ENCODE data around the gene DSG2.
A peak's percentile ranks its signal among the peaks of the same experiment; 100 is the strongest.
"Not testable (repeated sequence)": the region's sequence is repeated elsewhere in the genome, so short reads cannot be mapped to it uniquely, and the experiment has no call there.

The DSG2 gene

DNA sequence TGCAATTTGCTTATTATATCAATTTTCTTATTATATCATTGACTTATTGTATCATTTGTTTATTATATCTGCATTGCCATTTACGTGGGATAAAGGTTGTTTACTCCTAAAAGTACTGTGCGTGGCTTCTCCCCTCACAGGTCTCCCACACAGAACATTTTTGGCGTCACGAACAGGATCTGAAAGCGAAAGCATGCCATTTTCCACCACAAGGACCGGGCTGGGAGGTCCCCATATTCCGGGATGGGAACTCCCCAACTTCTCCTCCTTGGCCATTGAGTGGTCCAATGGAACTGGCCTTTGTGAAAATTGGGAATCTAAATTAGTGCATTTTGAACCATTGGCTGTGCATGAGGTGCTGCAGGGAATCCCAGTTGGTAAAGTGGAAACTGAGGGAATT is 4.8 kb upstream of the DSG2 start:
- no peak overlapping the region for H3K23ac ChIP-seq (ENCODE audit: low read depth, low read length, poor library complexity)
- H2BK15ac ChIP-seq (ENCODE audit: low read length), result no peak overlapping the region
- H3K36me3 ChIP-seq (replicated peaks in 1 of 2; ENCODE audit: control insufficient read depth in 2 of 2, insufficient read depth in 2 of 2, low read length in 2 of 2), result no peaks in the 10 kb centered on the region
- H3K4me1 ChIP-seq (ENCODE audit: control insufficient read depth in 2 of 2, insufficient read depth in 1 of 2, low read depth in 1 of 2, low read length in 2 of 2), result no peaks in the 10 kb centered on the region
- no peak overlapping the region for H4K91ac ChIP-seq (ENCODE audit: low read depth, low read length, poor library complexity)
- H3K4me3 ChIP-seq (ENCODE audit: low read length in 2 of 2), result no peak overlapping the region
- H2AFZ ChIP-seq (ENCODE audit: low read length), result no peak overlapping the region
- H2BK12ac ChIP-seq (ENCODE audit: low read length), result no peak overlapping the region
- no peak overlapping the region for H4K8ac ChIP-seq (ENCODE audit: low read depth, low read length)
- no peak overlapping the region for H3K14ac ChIP-seq (ENCODE audit: low read length)
- H3K9me3 ChIP-seq (replicated peaks in 1 of 2; ENCODE audit: control insufficient read depth in 2 of 2, insufficient read depth in 1 of 2, low read depth in 1 of 2, low read length in 2 of 2), result no peaks in the 10 kb centered on the region
- no peak overlapping the region for H3K4ac ChIP-seq (ENCODE audit: low read length)
- H3K27me3 ChIP-seq (ENCODE audit: control insufficient read depth in 3 of 3, insufficient read depth in 3 of 3, low read depth in 1 of 3, low read length in 3 of 3), result peaks cover 0 to 43% (median 0%) of the 10 kb centered on the region in 3 experiments
- DNase-seq (ENCODE audit: low spot score), result no peak
- no peak overlapping the region for H3K9ac ChIP-seq (ENCODE audit: low read depth, low read length, poor library complexity)
- H3K18ac ChIP-seq (ENCODE audit: low read length), result no peak overlapping the region
- H3K27ac ChIP-seq (replicated peaks; ENCODE audit: low read length), result no peak overlapping the region
- H2AK5ac ChIP-seq (ENCODE audit: low read depth, low read length), result no peak overlapping the region
- WGBS, 2 donors (ENCODE audit: extremely low coverage in 2 of 2, insufficient read length in 2 of 2, insufficient replicate concordance in 1 of 2), result no CpG with 5 or more reads among the region's 7 CpGs
- no peak overlapping the region for H3K4me2 ChIP-seq (ENCODE audit: insufficient read depth, low read length, poor library complexity, severe bottlenecking)
- H2BK5ac ChIP-seq (ENCODE audit: low read length), result no peak overlapping the region
- H2BK120ac ChIP-seq (ENCODE audit: low read depth, low read length), result no peak overlapping the region
- no peaks in the 10 kb centered on the region for H3K79me1 ChIP-seq (ENCODE audit: low read depth, low read length)

DNA sequence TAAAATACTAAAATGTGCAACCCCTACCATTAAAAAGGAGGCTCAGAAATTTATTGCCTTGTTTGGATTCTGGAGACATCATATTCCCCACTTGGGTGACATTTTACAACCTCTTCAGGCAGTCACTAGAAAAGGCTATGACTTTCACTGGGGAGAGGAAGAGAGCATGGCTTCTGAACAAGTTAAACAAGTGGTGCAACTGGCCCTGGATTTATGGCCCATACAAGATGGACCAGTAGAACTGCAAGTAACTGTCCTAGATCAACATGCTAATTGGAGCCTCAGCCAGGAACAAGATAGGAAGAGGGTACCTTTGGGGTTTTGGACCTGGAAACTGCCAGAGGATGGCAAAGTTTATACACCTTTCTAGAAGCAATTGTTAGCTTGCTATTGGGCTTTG is 4.0 kb upstream of the DSG2 start:
- Histone ChIP-seq H2BK5ac (ENCODE audit: low read length) (no peak overlapping the region), H3K4me1 (ENCODE audit: control insufficient read depth in 2 of 2, insufficient read depth in 1 of 2, low read depth in 1 of 2, low read length in 2 of 2) (no peaks in the 10 kb centered on the region), H3K18ac (ENCODE audit: low read length) (no peak overlapping the region), H3K4ac (ENCODE audit: low read length) (no peak overlapping the region), H3K4me2 (ENCODE audit: insufficient read depth, low read length, poor library complexity, severe bottlenecking) (no peak overlapping the region), H2BK12ac (ENCODE audit: low read length) (no peak overlapping the region), H3K9me3 (replicated peaks in 1 of 2; ENCODE audit: control insufficient read depth in 2 of 2, insufficient read depth in 1 of 2, low read depth in 1 of 2, low read length in 2 of 2) (no peaks in the 10 kb centered on the region), H4K8ac (ENCODE audit: low read depth, low read length) (no peak overlapping the region), H3K4me3 (ENCODE audit: low read length in 2 of 2) (no peak overlapping the region), H2AFZ (ENCODE audit: low read length) (no peak overlapping the region), H3K23ac (ENCODE audit: low read depth, low read length, poor library complexity) (no peak overlapping the region), H3K9ac (ENCODE audit: low read depth, low read length, poor library complexity) (no peak overlapping the region), H4K91ac (ENCODE audit: low read depth, low read length, poor library complexity) (no peak overlapping the region), H3K27ac (replicated peaks; ENCODE audit: low read length) (no peak overlapping the region), H3K14ac (ENCODE audit: low read length) (no peak overlapping the region), H2BK15ac (ENCODE audit: low read length) (no peak overlapping the region), H3K79me1 (ENCODE audit: low read depth, low read length) (no peaks in the 10 kb centered on the region), H2AK5ac (ENCODE audit: low read depth, low read length) (no peak overlapping the region), H3K27me3 (ENCODE audit: control insufficient read depth in 3 of 3, insufficient read depth in 3 of 3, low read depth in 1 of 3, low read length in 3 of 3) (peaks cover 0 to 51% (median 0%) of the 10 kb centered on the region in 3 experiments), H2BK120ac (ENCODE audit: low read depth, low read length) (no peak overlapping the region), H3K36me3 (replicated peaks in 1 of 2; ENCODE audit: control insufficient read depth in 2 of 2, insufficient read depth in 2 of 2, low read length in 2 of 2) (no peaks in the 10 kb centered on the region)
- DNase-seq (ENCODE audit: low spot score), result no peak

DNA sequence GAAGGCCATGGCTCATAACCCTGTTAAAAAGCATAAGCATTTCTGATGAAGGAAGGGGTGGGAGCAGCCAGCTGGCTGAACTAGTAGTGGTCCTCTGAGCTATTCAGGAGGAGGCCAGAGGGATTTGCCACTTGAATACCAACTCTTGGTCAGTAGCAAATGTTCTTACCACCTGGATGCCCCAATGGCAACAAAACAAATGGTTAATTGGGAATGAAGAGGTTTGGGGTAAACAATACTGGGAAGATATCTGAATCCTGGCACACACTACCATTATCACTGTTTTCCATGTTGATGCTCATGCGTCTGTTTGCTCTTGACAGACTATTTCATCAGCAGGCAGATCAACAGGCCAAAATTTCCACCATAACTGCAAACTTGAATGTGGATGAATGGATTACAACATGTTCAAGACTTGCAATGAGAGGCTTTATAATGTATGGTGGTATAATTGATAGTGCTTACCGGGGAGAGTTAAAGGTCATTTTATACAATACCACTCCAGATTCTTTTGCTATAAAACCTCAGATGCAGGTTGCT is 3.2 kb upstream of the DSG2 start:
- H3K18ac ChIP-seq (ENCODE audit: low read length); DNase-seq (ENCODE audit: low spot score); H3K23ac ChIP-seq (ENCODE audit: low read depth, low read length, poor library complexity); H2AK5ac ChIP-seq (ENCODE audit: low read depth, low read length); H3K9ac ChIP-seq (ENCODE audit: low read depth, low read length, poor library complexity); H3K4me1 ChIP-seq (ENCODE audit: control insufficient read depth in 2 of 2, insufficient read depth in 1 of 2, low read depth in 1 of 2, low read length in 2 of 2); H3K27ac ChIP-seq (replicated peaks; ENCODE audit: low read length); H3K36me3 ChIP-seq (replicated peaks in 1 of 2; ENCODE audit: control insufficient read depth in 2 of 2, insufficient read depth in 2 of 2, low read length in 2 of 2); H2BK12ac ChIP-seq (ENCODE audit: low read length); H2BK15ac ChIP-seq (ENCODE audit: low read length); H4K91ac ChIP-seq (ENCODE audit: low read depth, low read length, poor library complexity); H2BK120ac ChIP-seq (ENCODE audit: low read depth, low read length); H2AFZ ChIP-seq (ENCODE audit: low read length); H2BK5ac ChIP-seq (ENCODE audit: low read length); H3K9me3 ChIP-seq (replicated peaks in 1 of 2; ENCODE audit: control insufficient read depth in 2 of 2, insufficient read depth in 1 of 2, low read depth in 1 of 2, low read length in 2 of 2); H3K4me2 ChIP-seq (ENCODE audit: insufficient read depth, low read length, poor library complexity, severe bottlenecking); H3K14ac ChIP-seq (ENCODE audit: low read length); H3K4me3 ChIP-seq (ENCODE audit: low read length in 2 of 2); H4K8ac ChIP-seq (ENCODE audit: low read depth, low read length); H3K79me1 ChIP-seq (ENCODE audit: low read depth, low read length); H3K4ac ChIP-seq (ENCODE audit: low read length): not testable (repeated sequence)
- WGBS, 2 donors (ENCODE audit: extremely low coverage in 2 of 2, insufficient read length in 2 of 2, insufficient replicate concordance in 1 of 2), result no CpG with 5 or more reads among the region's 2 CpGs
- peaks cover 0 to 59% (median 0%) of the 10 kb centered on the region in 3 experiments for H3K27me3 ChIP-seq (ENCODE audit: control insufficient read depth in 3 of 3, insufficient read depth in 3 of 3, low read depth in 1 of 3, low read length in 3 of 3)

DNA sequence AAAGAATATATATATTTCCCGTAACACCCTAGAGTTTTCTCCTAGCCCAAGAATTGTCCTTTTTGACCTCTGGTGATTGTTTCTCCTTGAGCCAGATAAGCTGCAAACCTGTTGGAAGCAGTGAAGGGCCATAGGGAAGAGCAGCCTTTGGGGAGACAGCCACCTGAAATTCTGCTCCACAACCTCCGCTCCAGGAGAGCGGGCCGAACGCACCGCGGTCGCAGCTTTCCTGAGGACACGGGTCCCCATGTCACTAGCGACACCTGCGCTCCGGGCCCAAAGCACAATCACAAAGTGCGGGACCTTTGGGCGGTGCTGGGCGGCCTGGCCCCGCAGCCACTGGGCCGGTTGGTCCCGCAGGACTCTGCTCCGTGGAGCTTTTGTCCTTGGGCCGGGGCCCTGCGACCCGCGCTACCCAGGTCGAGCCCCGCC is 557 bp upstream of the DSG2 start:
- Histone ChIP-seq H3K27me3 (ENCODE audit: control insufficient read depth in 3 of 3, insufficient read depth in 3 of 3, low read depth in 1 of 3, low read length in 3 of 3) (peaks cover 0 to 66% (median 0%) of the 10 kb centered on the region in 3 experiments), H4K8ac (ENCODE audit: low read depth, low read length) (no peak overlapping the region), H3K14ac (ENCODE audit: low read length) (no peak overlapping the region), H3K23ac (ENCODE audit: low read depth, low read length, poor library complexity) (peak overlapping the region; percentile 90), H2AK5ac (ENCODE audit: low read depth, low read length) (no peak overlapping the region), H3K79me1 (ENCODE audit: low read depth, low read length) (no peaks in the 10 kb centered on the region), H3K4me3 (ENCODE audit: low read length in 2 of 2) (peak overlapping the region; percentile 54 to 100), H3K4ac (ENCODE audit: low read length) (no peak overlapping the region), H3K9ac (ENCODE audit: low read depth, low read length, poor library complexity) (no peak overlapping the region), H3K36me3 (replicated peaks in 1 of 2; ENCODE audit: control insufficient read depth in 2 of 2, insufficient read depth in 2 of 2, low read length in 2 of 2) (no peaks in the 10 kb centered on the region), H2BK15ac (ENCODE audit: low read length) (peak overlapping the region; percentile 88), H3K4me2 (ENCODE audit: insufficient read depth, low read length, poor library complexity, severe bottlenecking) (peak overlapping the region; percentile 93), H2AFZ (ENCODE audit: low read length) (peak overlapping the region; percentile 99), H3K9me3 (replicated peaks in 1 of 2; ENCODE audit: control insufficient read depth in 2 of 2, insufficient read depth in 1 of 2, low read depth in 1 of 2, low read length in 2 of 2) (no peaks in the 10 kb centered on the region), H3K4me1 (ENCODE audit: control insufficient read depth in 2 of 2, insufficient read depth in 1 of 2, low read depth in 1 of 2, low read length in 2 of 2) (peaks cover 0 to 4% of the 10 kb centered on the region in 2 donors), H4K91ac (ENCODE audit: low read depth, low read length, poor library complexity) (peak overlapping the region; percentile 5), H2BK5ac (ENCODE audit: low read length) (no peak overlapping the region), H3K18ac (ENCODE audit: low read length) (peak overlapping the region; percentile 99), H2BK12ac (ENCODE audit: low read length) (no peak overlapping the region), H2BK120ac (ENCODE audit: low read depth, low read length) (no peak overlapping the region), H3K27ac (replicated peaks; ENCODE audit: low read length) (no peak overlapping the region)
- no peak for DNase-seq (ENCODE audit: low spot score)
- no CpG with 5 or more reads among the region's 25 CpGs for WGBS, 2 donors (ENCODE audit: extremely low coverage in 2 of 2, insufficient read length in 2 of 2, insufficient replicate concordance in 1 of 2)

Data from neuronal stem cell (in vitro differentiated cells).